ENCODE measurements around the gene CEL. TPM values are rescaled to one million over a fixed set of nuclear protein-coding genes. Genes with fewer than 3 reads are reported as not detected.

Gene CEL
- total RNA-seq, 1 experiment from 2014 or later: 6.9 TPM

DNA sequence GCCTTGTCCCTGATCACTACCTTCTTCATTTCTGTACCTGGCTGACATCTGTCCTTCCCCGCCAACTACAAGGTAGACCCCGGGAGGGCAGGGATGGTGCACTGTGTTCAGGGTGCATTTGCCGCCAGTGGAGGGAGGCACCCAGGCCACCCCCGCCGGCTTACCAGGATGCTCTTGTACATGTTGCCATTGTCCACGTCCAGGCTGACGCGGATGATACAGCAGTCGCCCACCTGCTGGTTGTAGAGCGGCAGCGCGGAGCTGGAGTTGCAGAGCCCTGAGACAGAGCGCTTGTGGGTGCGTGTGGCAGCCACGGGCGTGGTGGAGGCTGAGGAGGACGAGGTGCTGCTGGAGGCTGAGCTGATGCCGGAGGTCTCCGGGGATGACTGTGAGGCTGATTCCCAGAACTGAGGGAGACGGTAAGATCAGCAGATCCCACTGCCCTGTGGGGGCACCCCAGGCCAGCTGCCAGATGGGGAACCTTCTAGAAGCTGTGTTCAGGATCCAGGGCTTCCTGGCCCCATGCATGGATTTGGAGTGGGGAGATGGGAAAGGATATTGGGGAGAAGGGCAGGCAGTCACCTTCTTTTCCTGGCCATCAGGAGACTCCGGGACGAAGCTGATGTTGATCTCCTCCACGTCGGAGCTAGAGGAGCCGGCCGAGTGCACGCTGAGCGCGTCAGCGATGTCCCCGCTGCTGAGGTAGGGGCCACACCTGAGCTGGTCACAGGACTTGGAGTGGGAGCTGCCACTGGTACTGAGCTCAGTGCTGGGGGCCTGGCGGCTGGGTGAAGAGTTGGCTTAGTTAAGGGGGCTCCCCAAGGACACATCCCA is 39.8 kb downstream of the CEL start:
- TF ChIP-seq ZNF274 (IDR thresholded peaks at IDR 0.05; ENCODE audit: low read depth, low read length) (no peak), JUND (IDR thresholded peaks at IDR 0.05) (no peak), SP1 (IDR thresholded peaks at IDR 0.05; ENCODE audit: low read depth) (no peak), FOSL1 (IDR thresholded peaks at IDR 0.05; ENCODE audit: low read depth) (no peak), POLR2AphosphoS5 (IDR thresholded peaks at IDR 0.05; ENCODE audit: low read depth, low read length) (no peak), CEBPB (IDR thresholded peaks at IDR 0.05; ENCODE audit: low read depth) (no peak), EZH2phosphoT487 (IDR thresholded peaks at IDR 0.05; ENCODE audit: borderline replicate concordance) (no peak), SRF (IDR thresholded peaks at IDR 0.05; ENCODE audit: low read depth) (no peak), ELF1 (IDR thresholded peaks at IDR 0.05; ENCODE audit: borderline replicate concordance, low read depth) (no peak), YY1 (IDR thresholded peaks at IDR 0.05; ENCODE audit: extremely low read depth, insufficient replicate concordance, low read depth, low read length) (no peak), POLR2A (IDR thresholded peaks at IDR 0.05; ENCODE audit: borderline replicate concordance, extremely low read depth, insufficient read depth, insufficient read length) (no peak)
- TF ChIP-seq, protein P1, sequence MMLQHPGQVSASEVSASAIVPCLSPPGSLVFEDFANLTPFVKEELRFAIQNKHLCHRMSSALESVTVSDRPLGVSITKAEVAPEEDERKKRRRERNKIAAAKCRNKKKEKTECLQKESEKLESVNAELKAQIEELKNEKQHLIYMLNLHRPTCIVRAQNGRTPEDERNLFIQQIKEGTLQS (IDR thresholded peaks at IDR 0.05): no peak
- TF ChIP-seq, protein P2, sequence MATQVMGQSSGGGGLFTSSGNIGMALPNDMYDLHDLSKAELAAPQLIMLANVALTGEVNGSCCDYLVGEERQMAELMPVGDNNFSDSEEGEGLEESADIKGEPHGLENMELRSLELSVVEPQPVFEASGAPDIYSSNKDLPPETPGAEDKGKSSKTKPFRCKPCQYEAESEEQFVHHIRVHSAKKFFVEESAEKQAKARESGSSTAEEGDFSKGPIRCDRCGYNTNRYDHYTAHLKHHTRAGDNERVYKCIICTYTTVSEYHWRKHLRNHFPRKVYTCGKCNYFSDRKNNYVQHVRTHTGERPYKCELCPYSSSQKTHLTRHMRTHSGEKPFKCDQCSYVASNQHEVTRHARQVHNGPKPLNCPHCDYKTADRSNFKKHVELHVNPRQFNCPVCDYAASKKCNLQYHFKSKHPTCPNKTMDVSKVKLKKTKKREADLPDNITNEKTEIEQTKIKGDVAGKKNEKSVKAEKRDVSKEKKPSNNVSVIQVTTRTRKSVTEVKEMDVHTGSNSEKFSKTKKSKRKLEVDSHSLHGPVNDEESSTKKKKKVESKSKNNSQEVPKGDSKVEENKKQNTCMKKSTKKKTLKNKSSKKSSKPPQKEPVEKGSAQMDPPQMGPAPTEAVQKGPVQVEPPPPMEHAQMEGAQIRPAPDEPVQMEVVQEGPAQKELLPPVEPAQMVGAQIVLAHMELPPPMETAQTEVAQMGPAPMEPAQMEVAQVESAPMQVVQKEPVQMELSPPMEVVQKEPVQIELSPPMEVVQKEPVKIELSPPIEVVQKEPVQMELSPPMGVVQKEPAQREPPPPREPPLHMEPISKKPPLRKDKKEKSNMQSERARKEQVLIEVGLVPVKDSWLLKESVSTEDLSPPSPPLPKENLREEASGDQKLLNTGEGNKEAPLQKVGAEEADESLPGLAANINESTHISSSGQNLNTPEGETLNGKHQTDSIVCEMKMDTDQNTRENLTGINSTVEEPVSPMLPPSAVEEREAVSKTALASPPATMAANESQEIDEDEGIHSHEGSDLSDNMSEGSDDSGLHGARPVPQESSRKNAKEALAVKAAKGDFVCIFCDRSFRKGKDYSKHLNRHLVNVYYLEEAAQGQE (IDR thresholded peaks at IDR 0.05; ENCODE audit: low read depth): no peak
- TF ChIP-seq, protein P3, sequence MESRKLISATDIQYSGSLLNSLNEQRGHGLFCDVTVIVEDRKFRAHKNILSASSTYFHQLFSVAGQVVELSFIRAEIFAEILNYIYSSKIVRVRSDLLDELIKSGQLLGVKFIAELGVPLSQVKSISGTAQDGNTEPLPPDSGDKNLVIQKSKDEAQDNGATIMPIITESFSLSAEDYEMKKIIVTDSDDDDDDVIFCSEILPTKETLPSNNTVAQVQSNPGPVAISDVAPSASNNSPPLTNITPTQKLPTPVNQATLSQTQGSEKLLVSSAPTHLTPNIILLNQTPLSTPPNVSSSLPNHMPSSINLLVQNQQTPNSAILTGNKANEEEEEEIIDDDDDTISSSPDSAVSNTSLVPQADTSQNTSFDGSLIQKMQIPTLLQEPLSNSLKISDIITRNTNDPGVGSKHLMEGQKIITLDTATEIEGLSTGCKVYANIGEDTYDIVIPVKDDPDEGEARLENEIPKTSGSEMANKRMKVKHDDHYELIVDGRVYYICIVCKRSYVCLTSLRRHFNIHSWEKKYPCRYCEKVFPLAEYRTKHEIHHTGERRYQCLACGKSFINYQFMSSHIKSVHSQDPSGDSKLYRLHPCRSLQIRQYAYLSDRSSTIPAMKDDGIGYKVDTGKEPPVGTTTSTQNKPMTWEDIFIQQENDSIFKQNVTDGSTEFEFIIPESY (IDR thresholded peaks at IDR 0.05; ENCODE audit: extremely low read depth, insufficient replicate concordance, low read length): no peak
- Histone ChIP-seq H3K9ac (ENCODE audit: low read length) (no peak overlapping the region), H3K9me3 (ENCODE audit: control insufficient read depth in 1 of 2, insufficient read depth in 1 of 2, low read depth in 1 of 2, low read length in 2 of 2) (peaks cover 2 to 8% of the 10 kb centered on the region in 2 experiments; a peak in 3 of 4 replicates), H3K27ac (ENCODE audit: low read depth, low read length) (no peak overlapping the region), H4K20me1 (ENCODE audit: insufficient read depth) (no peaks in the 10 kb centered on the region), H3K4me1 (ENCODE audit: control insufficient read depth in 1 of 2, insufficient read depth in 2 of 2, low read length in 2 of 2) (no peaks in the 10 kb centered on the region), H3K27me3 (ENCODE audit: insufficient read depth, low read length) (no peaks in the 10 kb centered on the region), H3K9me2 (ENCODE audit: insufficient read depth) (no peaks in the 10 kb centered on the region), H3K79me2 (ENCODE audit: insufficient read depth, low read length) (no peaks in the 10 kb centered on the region), H3K4me2 (ENCODE audit: low read length) (no peak overlapping the region), H2AFZ (ENCODE audit: low read depth, low read length, poor library complexity, severe bottlenecking) (no peak overlapping the region), H3K4me3 (replicated peaks in 1 of 2; ENCODE audit: low read depth in 1 of 2, low read length in 2 of 2) (no peak overlapping the region), H3K36me3 (ENCODE audit: control insufficient read depth in 1 of 2, insufficient read depth in 2 of 2, low read length in 2 of 2) (peaks cover 27 to 46% of the 10 kb centered on the region in 2 experiments; a peak in 3 of 4 replicates)
- ChIA-PET RAD21 (ENCODE audit: low non-redundant PET in 1 of 2, low total read pairs in 2 of 2, uncharacterized antibody in 2 of 2, unreplicated experiment in 2 of 2) (no interaction called here), CTCF (interaction anchor here (1.0 to 3.4 kb wide), 2 partner anchors 43 to 48 kb away, joined by 3 to 21 read pairs; no protein-coding TSS in a partner anchor), POLR2A (no interaction called here)
- no peak for DNase-seq (ENCODE audit: low read depth, low spot score)
- intact Hi-C loops (cut with micrococcal nuclease): no loop called here
- no peak for ATAC-seq
- BruUV-seq (replicated peaks): no TSS peak
